ENCODE measurements around the gene MYORG. TPM values are rescaled to one million over a fixed set of nuclear protein-coding genes. Genes with fewer than 3 reads are reported as not detected.

MYORG gene
- total RNA-seq, 1 experiment from 2014 or later: 5.6 TPM

DNA sequence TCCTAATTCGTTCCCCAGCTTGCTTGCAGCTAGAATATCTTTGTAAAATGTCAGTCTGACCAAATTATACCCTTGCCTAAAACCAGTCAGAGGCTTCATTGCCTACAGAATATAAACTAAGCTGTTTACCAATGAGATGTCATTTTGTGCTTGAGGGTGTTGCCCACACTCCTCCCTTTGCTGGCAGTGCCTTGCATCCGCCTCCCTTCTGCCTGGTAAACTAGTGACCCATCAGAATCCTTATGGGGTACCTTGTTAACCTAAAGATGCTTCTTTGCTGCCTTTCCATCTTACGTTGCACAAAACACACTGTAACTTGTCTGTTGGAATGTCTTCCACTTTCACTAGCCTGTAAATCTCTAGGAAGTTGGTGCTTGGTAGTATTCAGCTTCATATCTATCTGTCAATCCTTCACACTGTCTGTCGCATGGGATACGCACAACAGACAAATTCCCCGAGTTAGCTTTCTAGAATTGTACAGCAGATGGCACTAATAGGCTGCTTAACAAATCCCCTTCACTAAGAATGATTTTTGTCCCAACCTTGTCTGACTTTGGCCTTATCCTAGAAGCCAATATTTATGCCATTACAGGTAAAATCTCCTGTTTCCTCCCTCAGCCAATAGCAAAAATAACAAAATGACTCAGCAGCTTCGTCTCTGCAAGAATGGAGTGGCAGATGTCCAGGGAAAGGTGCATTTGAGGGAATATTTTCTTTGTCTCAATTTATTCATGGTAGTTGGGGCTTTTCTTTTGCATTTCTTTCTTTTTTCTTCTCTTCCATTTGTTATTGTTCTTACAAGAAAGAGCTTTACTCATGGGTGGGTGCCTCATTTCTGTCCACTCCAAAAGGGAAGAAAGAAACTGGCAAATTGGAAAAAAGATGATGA lies 44.4 kb downstream of the MYORG start:
- Histone ChIP-seq H3K79me2 (ENCODE audit: insufficient read depth, low read length) (no peaks in the 10 kb centered on the region), H3K27ac (ENCODE audit: insufficient read length, low read depth, low read length) (no peak overlapping the region), H3K27me3 (ENCODE audit: insufficient read depth, low read length) (no peaks in the 10 kb centered on the region), H3K79me1 (ENCODE audit: insufficient read depth, low read depth, low read length, poor library complexity, severe bottlenecking) (no peaks in the 10 kb centered on the region), H2AFZ (ENCODE audit: low read length) (no peak overlapping the region), H3K23me2 (ENCODE audit: insufficient read length, low read depth, low read length, poor library complexity, severe bottlenecking) (peaks cover 8% of the 10 kb centered on the region), H2BK5ac (ENCODE audit: insufficient read length, low read length) (no peak overlapping the region), H3T11ph (ENCODE audit: low read length) (no peak overlapping the region), H2BK15ac (ENCODE audit: low read depth, low read length) (no peak overlapping the region), H2BK120ac (ENCODE audit: low read depth, low read length, poor library complexity, severe bottlenecking) (no peak overlapping the region), H4K5ac (ENCODE audit: insufficient read length, low read depth, low read length) (no peak overlapping the region), H4K91ac (ENCODE audit: insufficient read length, low read depth, low read length) (no peak overlapping the region), H3K9ac (ENCODE audit: extremely low read depth, insufficient read length, low read length) (no peak overlapping the region), H4K20me1 (ENCODE audit: control insufficient read depth, insufficient read depth, insufficient read length) (no peaks in the 10 kb centered on the region), H3K56ac (ENCODE audit: insufficient read length, low read depth, low read length) (no peak overlapping the region), H3K4ac (ENCODE audit: low read depth, low read length) (no peak overlapping the region), H3K4me1 (ENCODE audit: insufficient read depth, low read length) (peaks cover 8% of the 10 kb centered on the region; the same call in 1 of the 2 replicates), H2AK5ac (ENCODE audit: insufficient read length, low read length) (no peak overlapping the region), H2BK12ac (ENCODE audit: insufficient read length, low read depth, low read length) (no peak overlapping the region), H3K4me2 (ENCODE audit: insufficient read depth, insufficient read length, low read length) (no peak overlapping the region), H2BK20ac (ENCODE audit: low read depth, low read length, poor library complexity, severe bottlenecking) (no peak overlapping the region), H3K9me3 (ENCODE audit: control insufficient read depth, low read depth, low read length) (no peaks in the 10 kb centered on the region), H3K23ac (ENCODE audit: insufficient read length, low read depth, low read length) (no peak overlapping the region), H3K18ac (ENCODE audit: insufficient read length, low read depth, low read length) (no peak overlapping the region), H3K14ac (ENCODE audit: insufficient read depth, low read length) (no peak overlapping the region), H4K8ac (replicated peaks; ENCODE audit: insufficient read length, low read depth, low read length) (no peak overlapping the region)
- TF ChIP-seq, protein P1, sequence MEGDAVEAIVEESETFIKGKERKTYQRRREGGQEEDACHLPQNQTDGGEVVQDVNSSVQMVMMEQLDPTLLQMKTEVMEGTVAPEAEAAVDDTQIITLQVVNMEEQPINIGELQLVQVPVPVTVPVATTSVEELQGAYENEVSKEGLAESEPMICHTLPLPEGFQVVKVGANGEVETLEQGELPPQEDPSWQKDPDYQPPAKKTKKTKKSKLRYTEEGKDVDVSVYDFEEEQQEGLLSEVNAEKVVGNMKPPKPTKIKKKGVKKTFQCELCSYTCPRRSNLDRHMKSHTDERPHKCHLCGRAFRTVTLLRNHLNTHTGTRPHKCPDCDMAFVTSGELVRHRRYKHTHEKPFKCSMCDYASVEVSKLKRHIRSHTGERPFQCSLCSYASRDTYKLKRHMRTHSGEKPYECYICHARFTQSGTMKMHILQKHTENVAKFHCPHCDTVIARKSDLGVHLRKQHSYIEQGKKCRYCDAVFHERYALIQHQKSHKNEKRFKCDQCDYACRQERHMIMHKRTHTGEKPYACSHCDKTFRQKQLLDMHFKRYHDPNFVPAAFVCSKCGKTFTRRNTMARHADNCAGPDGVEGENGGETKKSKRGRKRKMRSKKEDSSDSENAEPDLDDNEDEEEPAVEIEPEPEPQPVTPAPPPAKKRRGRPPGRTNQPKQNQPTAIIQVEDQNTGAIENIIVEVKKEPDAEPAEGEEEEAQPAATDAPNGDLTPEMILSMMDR (conservative IDR thresholded peaks at IDR 0.05): peak; percentile 65
- H3K9me3 Mint-ChIP-seq: peaks cover 0 to 3% of the 10 kb centered on the region in 2 experiments; a peak in 1 of 5 replicates
- 0 out of 5 replicates have a peak overlapping the region, but pooled peaks of 1 of the 2 experiments have one; percentile 3 for H3K4me3 Mint-ChIP-seq
- DNase-seq: no peak
- H3K27me3 Mint-ChIP-seq (ENCODE audit: low read depth): no peaks in the 10 kb centered on the region
- peaks cover 40 to 43% of the 10 kb centered on the region in 2 experiments for H3K4me1 Mint-ChIP-seq
- H3K36me3 Mint-ChIP-seq (ENCODE audit: insufficient read depth in 1 of 3, low read depth in 3 of 3): peaks cover 0 to 2% (median 0%) of the 10 kb centered on the region in 3 experiments; a peak in 2 of 7 replicates
- WGBS (ENCODE audit: extremely low coverage, insufficient read length, low lambda C conversion rate): no CpG with 5 or more reads among the region's 7 CpGs
- H3K27ac Mint-ChIP-seq: peak overlapping the region in 2 of 3 experiments; percentile 29 to 76; a peak in 4 of 7 replicates

Measured in H9 (cell line).